ENCODE measurements around the gene SUN1. TPM values are rescaled to one million over a fixed set of nuclear protein-coding genes. Genes with fewer than 3 reads are reported as not detected.

Gene SUN1
- total and polyA plus RNA-seq, 10 of the 15 experiments (the other 5 are each of a cell fraction or from before 2014, with no cell fraction given): 27.8 to 107 (median 65.8) TPM

DNA sequence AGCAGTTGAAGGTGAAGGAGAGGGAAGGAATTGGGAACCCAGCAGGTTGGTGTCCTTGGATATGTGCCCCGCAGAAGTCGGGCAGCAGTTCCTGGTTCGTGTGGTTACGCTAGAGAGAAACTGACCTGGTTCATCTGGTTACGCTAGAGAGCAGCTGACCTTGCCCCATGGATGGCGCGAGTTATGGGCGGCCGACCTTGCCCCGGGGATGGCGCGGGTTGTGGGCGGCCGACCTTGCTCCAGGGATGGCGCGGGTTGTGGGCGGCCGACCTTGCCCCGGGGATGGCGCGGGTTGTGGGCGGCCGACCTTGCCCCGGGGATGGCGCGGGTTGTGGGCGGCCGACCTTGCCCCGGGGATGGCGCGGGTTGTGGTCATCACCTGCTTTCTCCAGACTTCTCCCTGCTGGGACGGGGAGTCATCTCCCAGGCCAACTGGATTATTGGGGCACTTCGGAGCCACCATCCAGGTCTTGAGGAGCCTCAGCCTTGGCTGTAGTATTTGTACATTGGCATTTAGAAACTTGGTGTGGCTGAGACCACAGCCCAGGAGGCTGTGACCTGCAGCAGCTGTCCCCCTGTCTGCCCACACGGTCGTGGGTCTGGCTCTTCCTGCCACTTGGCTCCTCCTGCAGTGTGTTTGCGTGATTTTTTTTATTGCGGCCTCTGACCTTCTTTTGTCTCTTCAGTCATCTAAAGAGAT, 50.2 kb downstream of the SUN1 start:
- FAIRE-seq (no peak), DNase-seq (ENCODE audit: low read depth, low spot score) (no peak), ATAC-seq (no peak)
- Histone ChIP-seq H3K27me3 (replicated peaks in 1 of 2; ENCODE audit: control insufficient read depth in 2 of 2, insufficient read depth in 2 of 2, low read length in 1 of 2) (no peaks in the 10 kb centered on the region), H3K9me3 (replicated peaks; ENCODE audit: control insufficient read depth, insufficient read depth, low read length) (no peaks in the 10 kb centered on the region; the same call in 2 of the 3 replicates), H3K4me3 (no peak overlapping the region), H3K36me3 (ENCODE audit: control insufficient read depth in 2 of 2, insufficient read depth in 2 of 2, low read length in 1 of 2) (peaks cover 0 to 12% of the 10 kb centered on the region in 2 experiments; a peak in 3 of 4 replicates), H3K27ac (ENCODE audit: control insufficient read depth, insufficient read depth) (no peak overlapping the region), H4K20me1 (ENCODE audit: control insufficient read depth, insufficient read depth) (peaks cover 3% of the 10 kb centered on the region; the same call in 1 of the 2 replicates), H3K9ac (ENCODE audit: control insufficient read depth, insufficient read depth, low read length) (no peak overlapping the region), H2AFZ (ENCODE audit: control insufficient read depth, low read depth, low read length) (no peak overlapping the region), H3K79me2 (ENCODE audit: control insufficient read depth, insufficient read depth, low read length) (peaks cover 57% of the 10 kb centered on the region), H3K4me1 (ENCODE audit: control insufficient read depth, insufficient read depth, low read length) (no peaks in the 10 kb centered on the region), H3K4me2 (ENCODE audit: control insufficient read depth, insufficient read depth) (no peak overlapping the region)
- CTCF ChIA-PET: interaction anchor here (1.3 kb wide), 1 partner anchor 9 kb away, joined by 3 read pairs; no protein-coding TSS in a partner anchor
- intact Hi-C loops (cut with micrococcal nuclease; ENCODE audit: unreplicated experiment) (no loop called here), in situ Hi-C loops (cut with MboI) (no loop called here)
- TF ChIP-seq RFX5 (IDR thresholded peaks at IDR 0.05; ENCODE audit: low read depth, low read length) (no peak), NFXL1 (IDR thresholded peaks at IDR 0.05; ENCODE audit: borderline replicate concordance) (no peak), FOXM1 (IDR thresholded peaks at IDR 0.05; ENCODE audit: low read depth, low read length) (no peak), RBBP5 (conservative IDR thresholded peaks at IDR 0.05) (no peak), FOXK2 (IDR thresholded peaks at IDR 0.05) (no peak), CHD2 (IDR thresholded peaks at IDR 0.05; ENCODE audit: borderline replicate concordance, low read depth, low read length) (no peak)
- TF ChIP-seq, protein P1, sequence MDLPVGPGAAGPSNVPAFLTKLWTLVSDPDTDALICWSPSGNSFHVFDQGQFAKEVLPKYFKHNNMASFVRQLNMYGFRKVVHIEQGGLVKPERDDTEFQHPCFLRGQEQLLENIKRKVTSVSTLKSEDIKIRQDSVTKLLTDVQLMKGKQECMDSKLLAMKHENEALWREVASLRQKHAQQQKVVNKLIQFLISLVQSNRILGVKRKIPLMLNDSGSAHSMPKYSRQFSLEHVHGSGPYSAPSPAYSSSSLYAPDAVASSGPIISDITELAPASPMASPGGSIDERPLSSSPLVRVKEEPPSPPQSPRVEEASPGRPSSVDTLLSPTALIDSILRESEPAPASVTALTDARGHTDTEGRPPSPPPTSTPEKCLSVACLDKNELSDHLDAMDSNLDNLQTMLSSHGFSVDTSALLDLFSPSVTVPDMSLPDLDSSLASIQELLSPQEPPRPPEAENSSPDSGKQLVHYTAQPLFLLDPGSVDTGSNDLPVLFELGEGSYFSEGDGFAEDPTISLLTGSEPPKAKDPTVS (IDR thresholded peaks at IDR 0.05; ENCODE audit: low read depth, low read length): no peak
- TF ChIP-seq, protein P2, sequence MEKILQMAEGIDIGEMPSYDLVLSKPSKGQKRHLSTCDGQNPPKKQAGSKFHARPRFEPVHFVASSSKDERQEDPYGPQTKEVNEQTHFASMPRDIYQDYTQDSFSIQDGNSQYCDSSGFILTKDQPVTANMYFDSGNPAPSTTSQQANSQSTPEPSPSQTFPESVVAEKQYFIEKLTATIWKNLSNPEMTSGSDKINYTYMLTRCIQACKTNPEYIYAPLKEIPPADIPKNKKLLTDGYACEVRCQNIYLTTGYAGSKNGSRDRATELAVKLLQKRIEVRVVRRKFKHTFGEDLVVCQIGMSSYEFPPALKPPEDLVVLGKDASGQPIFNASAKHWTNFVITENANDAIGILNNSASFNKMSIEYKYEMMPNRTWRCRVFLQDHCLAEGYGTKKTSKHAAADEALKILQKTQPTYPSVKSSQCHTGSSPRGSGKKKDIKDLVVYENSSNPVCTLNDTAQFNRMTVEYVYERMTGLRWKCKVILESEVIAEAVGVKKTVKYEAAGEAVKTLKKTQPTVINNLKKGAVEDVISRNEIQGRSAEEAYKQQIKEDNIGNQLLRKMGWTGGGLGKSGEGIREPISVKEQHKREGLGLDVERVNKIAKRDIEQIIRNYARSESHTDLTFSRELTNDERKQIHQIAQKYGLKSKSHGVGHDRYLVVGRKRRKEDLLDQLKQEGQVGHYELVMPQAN (conservative IDR thresholded peaks at IDR 0.05): no peak
- SMC1A ChIA-PET (ENCODE audit: uncharacterized antibody, unreplicated experiment): no interaction called here
- POLR2A ChIA-PET: no interaction called here
- WGBS (ENCODE audit: insufficient coverage, insufficient replicate concordance, low lambda C conversion rate, missing lambda C conversion rate): 94% methylated on average over 27 of the region's 37 CpGs
- TSS peak; percentile 7 for BruUV-seq (replicated peaks)
- RAD21 ChIA-PET (ENCODE audit: unreplicated experiment): no interaction called here
